DLD1 (cell line): Measurements from ENCODE around the gene UBE2L6.

Experiments used
- in situ Hi-C: cut with HindIII; loops from 2 replicates; pipeline ENCODE4 v1.10.0; 2017; ENCODE audit warnings: low sequenced_read_pairs

The UBE2L6 gene

DNA sequence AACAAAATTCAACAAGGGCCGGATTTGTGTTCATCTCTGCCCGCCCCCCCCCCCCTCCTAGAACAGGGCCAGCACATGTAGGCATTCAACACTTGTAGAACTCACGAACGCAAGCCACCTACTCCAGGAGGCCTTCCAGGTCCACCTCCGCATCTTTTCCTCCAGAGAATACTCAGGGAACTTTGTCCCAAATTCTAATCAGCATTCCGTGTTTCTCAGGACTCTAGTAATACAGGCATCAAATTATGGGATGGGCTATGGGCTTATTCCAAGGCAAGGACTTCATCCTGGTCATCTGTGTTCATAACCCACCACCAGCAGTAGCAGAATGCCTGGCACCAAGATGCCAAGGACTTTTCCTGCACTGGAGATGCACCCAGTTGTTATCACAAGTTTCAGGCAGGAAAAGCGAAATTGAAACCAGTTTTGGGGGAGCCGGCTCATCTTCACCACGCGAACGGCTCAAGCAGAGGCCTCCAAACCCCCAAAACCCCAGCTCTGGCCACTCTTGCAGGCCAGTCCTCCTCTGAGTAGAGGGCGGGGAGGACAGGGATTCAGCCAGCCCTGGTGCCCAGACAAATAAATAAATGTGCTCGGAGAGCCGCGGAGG is 462 bp downstream of the UBE2L6 start:
- in situ Hi-C loops, result no loop called here

GRCh38 chr11:57566005-57566904 is 1.2 kb downstream of the UBE2L6 start:
- in situ Hi-C loops, result no loop called here

DNA sequence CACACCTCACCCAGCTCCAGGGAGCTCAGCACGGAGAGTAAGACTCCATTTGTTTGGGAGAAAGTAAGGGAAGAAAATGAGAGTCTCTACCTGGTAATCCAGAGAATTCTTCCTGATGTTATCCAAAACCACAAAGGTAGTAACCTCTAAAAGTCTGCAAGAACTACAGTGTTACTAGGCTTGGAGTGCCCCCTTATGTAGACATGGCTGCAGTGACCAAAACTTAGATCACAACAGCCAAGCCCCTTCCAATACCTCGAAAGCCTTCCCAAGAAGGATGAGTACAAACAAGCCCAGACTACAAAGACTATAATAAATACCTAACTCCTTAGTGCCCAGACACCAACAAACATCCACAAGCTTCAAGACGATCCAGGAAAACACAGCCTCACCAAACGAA is 4.9 kb downstream of the UBE2L6 start:
- in situ Hi-C loops, result no loop called here

- in situ Hi-C loops, result no loop called here
Observed at GRCh38 chr11:57560146-57560545, 7.3 kb downstream of the UBE2L6 start.

- in situ Hi-C loops, result no loop called here
Observed at GRCh38 chr11:57556041-57556440, 11.4 kb downstream of the UBE2L6 start.

- in situ Hi-C loops, result no loop called here
Observed at GRCh38 chr11:57555393-57555792, 12.1 kb downstream of the UBE2L6 start.

DNA sequence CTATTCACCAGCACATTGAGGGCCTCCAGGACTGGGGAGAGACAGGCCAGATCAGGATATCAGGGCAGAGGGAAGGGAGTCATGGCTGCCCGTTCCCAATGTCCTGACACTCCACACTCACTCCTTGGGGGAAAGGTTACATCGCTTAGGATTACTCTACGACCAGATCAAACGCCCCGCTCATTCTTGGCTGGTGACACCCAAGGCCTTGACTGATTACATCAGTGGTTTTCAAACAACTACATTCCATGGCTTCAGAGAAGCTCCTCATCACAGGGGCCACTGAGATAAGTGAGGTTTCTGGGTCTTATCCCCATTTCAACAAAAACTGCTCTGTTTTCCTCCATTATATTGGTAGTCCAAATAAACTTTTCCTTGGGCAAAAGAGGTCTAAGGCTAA is 15.0 kb downstream of the UBE2L6 start:
- in situ Hi-C loops, result no loop called here

- in situ Hi-C loops, result no loop called here
Observed at GRCh38 chr11:57551941-57552340, 15.5 kb downstream of the UBE2L6 start.

DNA sequence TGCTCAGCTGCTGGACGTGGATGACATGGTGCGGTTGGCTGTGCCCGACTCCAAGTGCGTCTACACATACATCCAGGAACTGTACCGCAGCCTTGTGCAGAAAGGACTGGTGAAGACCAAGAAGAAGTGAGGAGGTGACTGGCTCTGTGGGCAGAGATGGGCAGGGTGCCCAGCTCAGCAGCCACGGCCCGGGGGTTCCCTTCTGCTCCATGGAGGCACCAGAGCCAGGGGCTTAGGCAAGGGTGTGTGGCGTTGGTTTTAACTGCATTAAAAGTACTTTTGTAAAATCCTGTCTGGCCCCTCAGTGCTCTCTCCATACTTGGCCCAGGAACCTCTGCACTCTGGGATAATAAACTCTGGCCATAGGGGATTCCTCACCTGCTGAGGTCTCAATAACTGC is 17.5 kb downstream of the UBE2L6 start:
- in situ Hi-C loops, result no loop called here

DNA sequence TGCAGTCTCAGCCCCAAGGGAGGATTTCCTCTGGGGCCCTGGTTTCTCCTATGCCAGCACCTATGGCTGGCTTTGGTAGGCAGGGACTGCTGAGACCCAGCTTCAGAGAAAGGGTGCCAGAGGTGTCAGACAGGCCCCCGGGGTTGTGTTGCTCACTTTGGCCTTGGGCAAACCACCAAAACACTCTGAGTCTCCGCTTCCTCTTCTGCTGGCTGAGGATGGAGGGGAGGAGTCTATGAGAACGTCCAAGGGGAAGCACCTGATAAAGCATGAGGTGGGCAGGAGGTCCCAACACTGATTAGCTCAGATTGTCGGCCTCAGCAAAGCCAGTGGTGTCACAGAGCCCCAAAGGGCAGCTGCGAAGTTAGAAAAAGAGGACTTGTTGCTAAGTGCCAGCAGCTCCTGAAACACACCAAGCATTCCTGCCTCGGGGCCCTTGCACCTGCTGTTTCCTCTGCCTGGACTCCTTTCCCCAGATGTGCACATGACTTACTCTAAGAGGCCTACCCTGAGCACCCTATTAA is 19.6 kb downstream of the UBE2L6 start:
- in situ Hi-C loops, result no loop called here

DNA sequence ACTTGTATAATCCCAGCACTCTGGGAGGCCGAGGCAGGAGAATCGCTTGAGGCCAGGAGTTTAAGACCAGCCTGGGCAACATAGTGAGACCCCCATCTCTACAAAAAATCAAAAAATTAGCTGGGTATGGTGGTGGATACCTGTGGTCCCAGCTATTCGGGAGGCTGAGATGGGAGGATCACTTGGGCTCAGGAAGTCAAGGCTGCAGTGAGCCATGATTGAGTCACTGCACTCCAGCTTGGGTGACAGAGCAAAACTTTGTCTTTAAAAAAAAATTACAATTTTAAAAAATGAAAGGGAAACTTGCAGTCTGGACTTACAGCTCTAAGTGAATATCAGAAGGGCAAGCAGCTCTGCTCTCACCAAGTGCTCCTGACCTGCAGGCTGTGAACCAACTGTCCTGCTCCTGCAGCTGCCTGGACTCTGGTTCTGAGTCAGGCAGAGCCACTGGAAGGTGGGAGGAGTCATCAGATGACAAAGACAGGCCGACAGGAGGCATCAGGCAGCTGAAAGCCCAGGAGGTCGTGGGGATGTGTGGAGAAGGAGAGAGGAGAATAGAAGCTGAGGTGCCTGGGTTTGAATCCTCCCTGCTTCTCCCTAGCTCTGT is 20.5 kb downstream of the UBE2L6 start:
- in situ Hi-C loops, result no loop called here

GRCh38 chr11:57546451-57546850 is 21.0 kb downstream of the UBE2L6 start:
- in situ Hi-C loops, result no loop called here

GRCh38 chr11:57545883-57546282 is 21.6 kb downstream of the UBE2L6 start:
- in situ Hi-C loops, result no loop called here

DNA sequence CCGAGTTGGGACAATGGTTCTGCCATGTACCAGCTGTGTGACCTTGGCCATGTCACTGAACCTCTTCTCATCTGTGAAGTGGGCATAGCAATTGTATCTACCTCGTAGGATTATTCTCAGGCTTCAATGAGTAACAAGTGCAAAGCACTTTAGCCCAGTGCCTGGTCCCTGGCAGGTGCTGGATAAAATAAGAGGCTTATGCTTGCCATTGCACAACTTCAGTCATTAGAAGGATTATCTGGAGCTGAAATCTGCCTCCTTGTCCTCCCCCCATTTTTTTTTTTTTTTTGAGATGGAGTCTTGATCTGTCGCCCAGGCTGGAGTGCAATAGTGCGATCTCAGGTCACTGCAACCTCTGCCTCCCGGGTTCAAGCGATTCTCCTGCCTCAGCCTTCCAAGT is 22.9 kb downstream of the UBE2L6 start:
- in situ Hi-C loops, result no loop called here

GRCh38 chr11:57543593-57543992 is 23.9 kb downstream of the UBE2L6 start:
- in situ Hi-C loops, result no loop called here

- in situ Hi-C loops, result no loop called here
Observed at GRCh38 chr11:57542582-57542981, 24.9 kb downstream of the UBE2L6 start.

- in situ Hi-C loops, result no loop called here
Observed at GRCh38 chr11:57541169-57541568, 26.3 kb downstream of the UBE2L6 start.

DNA sequence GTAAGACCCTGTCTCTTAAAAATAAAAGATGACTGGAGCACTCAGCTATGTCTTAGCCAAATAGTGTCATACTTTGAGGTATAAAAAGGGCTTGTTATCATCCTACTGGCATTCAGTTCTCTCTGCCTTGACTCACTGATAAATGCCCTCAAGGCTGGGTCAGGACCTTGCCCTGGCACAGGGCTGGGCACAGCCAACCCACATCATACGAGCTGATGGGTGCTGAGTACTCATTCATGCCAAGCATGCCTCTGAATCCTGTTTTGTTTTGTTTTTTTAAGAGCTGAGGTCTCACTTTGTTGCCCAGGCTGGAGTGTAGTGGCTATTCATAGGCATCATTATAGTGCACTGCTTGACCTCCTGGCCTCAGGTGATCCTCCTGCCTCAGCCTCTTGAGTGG is 28.1 kb downstream of the UBE2L6 start:
- in situ Hi-C loops, result loop anchor here (10.0 kb wide), 1 partner anchor 95 kb away; no protein-coding TSS in a partner anchor

DNA sequence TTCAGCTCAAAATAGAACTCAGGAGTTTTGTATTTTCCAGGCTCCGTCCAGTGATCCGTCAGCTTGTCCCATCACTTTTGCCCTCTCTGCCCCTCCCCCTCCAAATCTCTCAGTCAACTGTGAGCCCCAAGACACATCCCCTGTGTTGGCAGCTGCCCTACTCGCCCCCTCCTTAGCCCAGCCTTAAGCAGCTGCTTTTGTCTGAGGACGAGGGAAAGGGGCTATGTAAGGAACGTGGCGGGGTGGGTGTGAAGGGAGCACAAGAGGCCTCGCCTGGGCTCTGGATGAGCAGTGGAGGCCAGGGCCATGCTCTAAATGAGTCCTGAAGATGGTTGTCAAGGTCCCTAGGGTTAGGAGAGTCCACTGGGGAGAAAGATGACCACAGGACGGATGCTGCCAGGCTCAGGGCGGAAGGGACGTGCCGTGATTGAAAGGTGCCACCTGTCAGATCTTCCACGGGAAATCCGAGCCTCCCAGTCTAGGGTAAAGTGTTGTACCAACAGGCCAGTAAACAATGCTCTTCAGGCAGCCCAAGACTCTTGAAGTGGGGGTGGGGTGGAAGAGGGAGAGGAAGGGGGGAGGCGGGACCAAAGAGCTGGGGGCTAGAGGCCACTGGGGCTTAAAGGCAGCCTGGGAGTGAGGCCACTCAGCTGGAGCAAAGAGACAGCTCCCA is 30.4 kb downstream of the UBE2L6 start, which contains the start of gene SMTNL1:
SMTNL1 (plus strand) TSS at position 649 of the 673 bp plus-strand sequence. CDS start 5,048 bp downstream, outside the sequence.
- in situ Hi-C loops, result loop anchor here (10.0 kb wide), 1 partner anchor 98 kb away; no protein-coding TSS in a partner anchor

DNA sequence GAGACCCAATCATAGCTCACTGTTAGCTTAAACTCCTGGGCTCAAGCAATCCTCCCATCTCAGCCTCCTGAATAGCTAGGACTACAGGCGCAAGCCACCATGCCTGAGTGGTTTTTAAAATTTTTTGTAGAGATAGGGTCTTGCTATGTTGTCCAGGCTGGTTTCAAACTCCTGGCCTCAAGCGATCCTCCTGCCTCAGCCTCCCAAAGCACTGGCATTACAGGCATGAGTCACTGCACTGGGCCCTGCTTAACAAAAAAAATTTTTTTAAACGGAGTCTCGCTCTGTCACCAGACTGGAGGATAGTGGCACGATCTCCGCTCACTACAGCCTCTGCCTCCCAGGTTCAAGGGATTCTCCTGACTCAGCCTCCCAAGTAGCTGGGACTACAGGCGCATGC is 33.0 kb downstream of the UBE2L6 start:
- in situ Hi-C loops, result loop anchor here (10.0 kb wide), 1 partner anchor 100 kb away; no protein-coding TSS in a partner anchor
